ENCODE results near the gene FGFR3.
A peak's percentile ranks its signal among the peaks of the same experiment; 100 is the strongest.

The FGFR3 gene

DNA sequence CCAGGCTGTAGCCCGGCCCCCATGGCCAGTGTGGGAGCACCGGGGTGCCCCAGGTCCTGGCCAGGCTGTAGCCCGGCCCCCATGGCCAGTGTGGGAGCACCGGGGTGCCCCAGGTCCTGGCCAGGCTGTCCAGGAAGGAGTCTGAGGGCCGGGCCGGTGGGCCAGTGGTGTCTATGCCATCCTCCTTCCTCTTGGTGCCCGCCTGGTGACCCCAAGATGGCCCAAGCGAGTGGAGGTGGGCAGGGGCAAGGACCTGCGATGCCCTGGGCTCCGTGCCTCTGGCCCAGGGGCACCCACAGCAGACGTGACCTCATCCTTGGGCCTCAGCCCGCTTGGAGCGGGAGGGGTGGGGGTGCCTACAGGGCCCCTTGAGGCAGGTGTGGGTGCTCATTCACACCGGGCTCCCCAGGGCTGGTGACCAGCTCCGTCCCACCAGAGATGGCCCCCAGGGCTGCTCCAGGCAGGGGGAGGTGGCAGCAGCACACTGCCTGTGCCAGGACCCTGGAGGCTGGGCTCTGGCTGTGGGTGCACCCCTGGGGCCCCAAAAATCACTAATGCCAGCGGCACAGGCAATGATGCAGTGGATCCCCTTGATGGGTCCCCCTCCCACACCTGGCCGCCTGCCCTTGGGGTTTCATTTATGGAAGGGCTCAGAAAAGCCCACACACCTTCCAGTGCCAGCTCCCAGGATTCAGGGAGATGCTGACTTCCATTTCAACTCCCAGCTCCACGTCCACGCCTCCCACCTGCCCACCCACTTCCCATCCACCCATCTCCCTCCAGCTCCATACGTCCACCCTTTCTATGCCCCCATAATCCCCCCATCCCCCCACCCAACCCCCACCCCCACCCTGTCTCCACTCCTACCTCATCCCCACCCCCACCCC is 36.0 kb upstream of the FGFR3 start:
- DNase-seq (ENCODE audit: low read depth) = no peak

- no peak for DNase-seq (ENCODE audit: low read depth)
These were observed 35.3 kb upstream of the FGFR3 start for GRCh38 chr4:1757836-1758235.

DNA sequence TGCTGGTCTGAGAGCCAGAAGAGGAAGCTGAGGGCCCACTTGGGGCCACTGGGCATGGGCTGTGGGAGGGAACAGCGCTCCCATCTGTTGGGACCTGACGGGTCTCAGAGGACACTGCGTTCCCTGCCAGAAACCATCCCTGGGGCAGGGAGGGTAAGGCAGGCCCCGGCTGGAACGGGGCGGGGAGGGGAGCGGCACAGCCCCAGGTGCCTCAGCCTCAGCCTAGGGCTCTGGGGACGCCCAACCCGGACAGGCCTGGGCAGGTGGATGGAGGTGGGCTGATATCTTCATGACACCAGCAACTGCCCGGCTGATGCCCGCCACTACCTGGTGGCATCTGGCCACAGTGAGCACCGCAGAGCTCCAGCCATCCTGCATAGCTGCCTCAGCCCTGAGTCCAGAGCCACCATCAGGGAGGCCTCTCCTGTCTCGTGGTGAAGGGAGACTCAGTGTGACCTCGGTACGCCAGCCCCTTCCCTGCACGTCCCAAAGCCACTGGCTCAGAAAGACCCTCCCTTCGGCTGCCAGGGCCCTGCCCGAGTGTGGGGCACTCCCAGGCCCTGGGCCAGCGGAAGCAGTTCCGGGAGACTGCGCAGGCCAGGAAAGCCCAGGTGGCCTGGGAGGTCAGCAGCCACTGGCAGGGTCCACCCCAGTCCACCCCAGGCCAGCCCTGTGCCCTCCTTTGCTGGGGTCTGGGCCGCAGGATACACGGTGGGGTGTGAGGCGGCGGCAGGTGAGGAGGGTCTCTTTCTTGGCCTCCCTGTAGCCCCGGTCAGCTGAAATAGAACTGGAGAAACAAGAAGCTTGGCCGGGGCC is 34.6 kb upstream of the FGFR3 start:
- no peak for DNase-seq (ENCODE audit: low read depth)

DNA sequence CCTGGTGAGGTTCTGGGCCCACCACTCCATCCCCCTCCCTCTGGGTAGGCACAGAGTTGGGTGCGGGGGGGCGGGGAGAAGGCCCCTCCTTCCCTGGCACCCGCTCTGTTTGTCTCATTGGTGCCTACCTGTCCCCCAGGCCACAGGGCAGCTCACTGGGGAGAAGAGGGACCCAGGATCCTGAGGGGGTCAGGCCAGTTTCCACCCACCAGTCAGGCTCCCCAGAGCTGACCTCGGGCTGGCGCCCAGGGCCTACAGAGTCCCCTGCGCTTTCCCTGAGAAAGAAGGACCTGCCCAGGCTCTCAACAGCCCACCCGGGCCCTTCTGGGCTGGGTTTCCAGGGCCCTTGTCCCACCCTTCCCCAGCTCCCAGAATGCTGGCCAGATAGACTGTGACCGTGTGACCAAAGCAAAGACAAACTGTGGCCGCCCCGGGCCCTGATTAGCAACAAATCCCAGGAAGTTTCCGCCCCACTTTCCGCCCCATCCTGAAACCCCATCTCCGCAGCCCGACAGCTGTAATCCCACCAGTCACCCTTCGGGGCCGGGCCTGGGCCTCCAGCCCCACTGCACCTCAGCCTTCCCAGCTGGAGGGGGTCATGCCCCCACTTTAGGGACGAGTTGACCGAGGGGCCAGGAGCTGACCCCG is 33.8 kb upstream of the FGFR3 start:
- no peak for DNase-seq (ENCODE audit: low read depth)

DNA sequence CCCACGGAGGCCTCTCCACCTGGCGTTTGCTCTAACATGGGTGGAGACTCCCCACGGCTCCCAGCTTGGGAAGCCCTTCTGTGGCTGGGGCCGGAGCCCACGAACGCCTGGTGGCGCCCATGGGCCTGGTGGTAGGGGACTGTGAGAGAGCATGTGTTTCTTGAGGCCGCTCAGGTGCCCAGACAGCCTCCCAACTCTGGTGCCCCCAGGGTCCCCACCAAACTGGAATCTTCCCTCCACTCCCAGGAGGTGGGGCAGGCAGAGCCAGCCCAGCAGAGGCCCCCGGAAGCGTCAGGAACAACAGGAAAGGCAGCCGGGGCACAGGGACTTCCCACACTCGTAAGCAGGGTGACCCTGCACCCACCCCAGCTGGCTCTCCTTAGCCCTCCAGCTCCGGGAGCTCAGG is 33.3 kb upstream of the FGFR3 start:
- no peak for DNase-seq (ENCODE audit: low read depth)

DNA sequence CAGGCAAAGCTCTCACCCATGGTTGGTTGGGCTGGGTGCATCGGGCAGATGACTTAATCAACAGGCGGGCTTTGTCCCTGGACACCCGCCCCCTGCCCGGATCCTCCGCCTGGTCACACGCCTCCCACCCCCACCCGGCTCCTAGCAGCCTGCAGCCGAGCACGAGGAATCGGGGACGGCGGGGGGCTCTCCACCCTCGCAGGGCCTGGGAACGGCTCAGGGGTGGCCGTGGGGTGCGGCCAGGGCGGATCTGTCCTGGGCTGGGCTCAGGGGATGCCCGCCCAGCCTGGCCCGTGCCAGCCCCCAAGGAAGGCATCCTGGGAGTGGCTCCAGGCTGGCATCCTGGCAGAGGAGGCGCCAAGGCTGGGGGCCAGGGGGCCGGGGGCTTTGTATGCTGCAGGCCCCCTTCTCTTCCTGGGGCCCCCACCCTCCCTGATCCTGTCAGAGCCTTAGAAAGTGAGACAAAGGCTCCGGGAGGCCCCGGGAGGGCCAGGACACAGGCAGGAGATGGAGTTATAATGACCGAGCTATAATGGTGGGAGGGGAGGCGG is 32.5 kb upstream of the FGFR3 start:
- DNase-seq (ENCODE audit: low read depth) = no peak

DNA sequence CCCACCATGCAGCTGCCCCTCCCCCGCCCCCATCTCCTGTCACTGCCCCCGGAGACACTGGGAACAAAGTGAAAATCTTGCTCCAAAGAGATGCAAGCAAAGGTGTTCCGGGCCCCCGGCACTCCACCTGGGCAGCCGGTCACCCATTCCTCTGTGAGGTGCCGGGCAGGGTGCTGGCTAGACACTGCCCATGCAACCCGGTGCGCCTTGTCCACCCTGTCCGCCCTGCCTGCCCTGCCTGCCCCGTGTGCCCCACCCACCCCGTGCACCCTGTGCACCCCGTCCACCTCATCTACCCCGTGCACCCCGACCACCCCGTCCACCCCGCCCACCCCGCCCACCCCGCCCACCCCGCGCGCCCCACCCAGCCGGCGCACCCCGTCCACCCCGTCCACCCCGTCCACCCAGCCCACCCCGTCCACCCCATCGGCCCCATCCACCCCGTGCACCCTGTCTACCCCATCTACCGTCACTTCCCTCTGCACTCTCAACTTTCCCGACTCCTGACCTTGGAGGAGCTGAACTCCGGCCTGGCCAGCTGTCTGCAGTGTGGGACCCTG is 31.9 kb upstream of the FGFR3 start:
- no peak for DNase-seq (ENCODE audit: low read depth)

DNA sequence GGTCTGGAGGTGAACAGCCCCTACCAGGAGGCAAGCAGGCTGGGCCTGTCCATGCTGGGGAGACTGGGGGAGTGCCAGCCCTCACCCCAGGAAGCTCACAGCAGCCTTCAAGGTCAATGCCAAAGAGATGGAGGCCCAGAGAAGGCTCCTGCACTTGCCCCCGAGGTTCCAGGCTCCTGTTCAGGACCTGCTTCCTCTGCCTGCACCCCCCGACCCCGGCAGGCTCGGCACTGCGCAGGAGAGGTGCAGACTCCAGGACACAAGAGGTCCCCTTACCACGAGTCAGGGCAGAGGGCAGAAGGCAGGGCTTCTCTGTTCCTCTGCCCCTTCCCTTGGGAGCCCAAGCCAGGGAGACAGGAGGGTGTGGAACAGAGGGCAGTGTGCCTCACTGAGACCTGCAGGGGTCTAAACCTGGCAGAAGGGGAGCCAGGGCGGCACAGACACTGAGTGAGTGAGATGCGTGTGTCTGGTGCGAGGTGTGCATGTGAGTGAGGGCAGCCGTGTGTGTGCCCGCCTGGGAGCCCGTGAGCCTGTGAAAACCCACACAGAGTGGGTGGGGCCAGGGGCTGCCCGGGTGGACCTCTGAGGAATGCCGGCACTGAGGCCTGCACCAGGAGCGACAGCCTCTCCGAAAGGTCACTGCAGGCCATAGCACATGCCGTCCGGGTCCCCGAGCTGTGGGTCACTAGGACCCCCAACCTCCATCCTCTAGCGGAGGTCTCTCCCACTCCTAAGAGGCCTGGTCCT is 30.7 kb upstream of the FGFR3 start:
- no peak for DNase-seq (ENCODE audit: low read depth)

- DNase-seq (ENCODE audit: low read depth) = no peak
These were observed 30.0 kb upstream of the FGFR3 start for GRCh38 chr4:1763070-1763549.

DNA sequence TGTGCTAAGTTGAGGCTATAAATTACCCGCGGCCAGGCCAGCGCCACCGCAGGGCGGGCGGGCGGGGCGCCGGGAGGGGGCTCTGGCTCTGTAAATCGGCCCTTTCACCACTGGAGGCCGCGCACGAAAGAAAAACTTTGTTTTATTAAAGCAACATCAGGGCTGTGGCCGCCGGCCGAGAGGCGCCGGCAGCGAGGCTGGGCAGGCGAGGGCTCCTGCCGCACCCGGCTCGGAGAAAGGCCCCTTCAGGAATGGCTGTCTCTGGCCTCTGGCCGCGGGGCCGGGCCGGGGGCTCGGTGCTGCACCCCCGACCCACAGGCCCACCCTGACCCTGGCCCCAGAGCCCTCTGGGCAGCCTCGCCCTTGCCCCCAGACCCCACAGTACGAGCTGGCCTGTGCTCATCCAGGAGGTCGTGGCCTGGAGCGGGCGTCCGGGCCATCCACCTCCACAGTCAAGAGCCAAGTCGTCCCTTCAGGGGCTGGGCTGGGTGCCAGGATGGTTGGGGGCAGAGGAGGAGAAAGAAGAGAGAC is 29.5 kb upstream of the FGFR3 start:
- peak; percentile 37 for DNase-seq (ENCODE audit: low read depth)

DNA sequence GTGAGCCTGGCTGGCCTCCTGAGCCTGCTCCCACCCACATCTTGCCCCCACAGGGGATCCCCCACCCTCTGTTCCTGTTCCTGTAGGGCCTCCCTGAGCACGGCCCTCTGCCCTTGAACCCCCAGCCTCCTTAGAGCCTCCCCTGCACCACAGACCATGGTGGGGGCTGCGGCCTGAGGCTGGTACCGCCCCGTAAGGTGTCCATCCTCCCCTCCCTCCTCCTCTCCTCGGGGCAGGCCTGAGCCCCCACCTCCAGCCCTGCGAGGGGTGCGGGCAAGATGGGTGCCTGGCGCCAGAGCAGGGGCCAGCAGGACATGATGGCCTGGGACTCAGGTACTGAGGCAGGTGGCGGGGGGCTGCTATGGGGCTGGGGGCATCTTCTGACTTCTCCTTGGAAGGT is 28.4 kb upstream of the FGFR3 start:
- no peak for DNase-seq (ENCODE audit: low read depth)

DNA sequence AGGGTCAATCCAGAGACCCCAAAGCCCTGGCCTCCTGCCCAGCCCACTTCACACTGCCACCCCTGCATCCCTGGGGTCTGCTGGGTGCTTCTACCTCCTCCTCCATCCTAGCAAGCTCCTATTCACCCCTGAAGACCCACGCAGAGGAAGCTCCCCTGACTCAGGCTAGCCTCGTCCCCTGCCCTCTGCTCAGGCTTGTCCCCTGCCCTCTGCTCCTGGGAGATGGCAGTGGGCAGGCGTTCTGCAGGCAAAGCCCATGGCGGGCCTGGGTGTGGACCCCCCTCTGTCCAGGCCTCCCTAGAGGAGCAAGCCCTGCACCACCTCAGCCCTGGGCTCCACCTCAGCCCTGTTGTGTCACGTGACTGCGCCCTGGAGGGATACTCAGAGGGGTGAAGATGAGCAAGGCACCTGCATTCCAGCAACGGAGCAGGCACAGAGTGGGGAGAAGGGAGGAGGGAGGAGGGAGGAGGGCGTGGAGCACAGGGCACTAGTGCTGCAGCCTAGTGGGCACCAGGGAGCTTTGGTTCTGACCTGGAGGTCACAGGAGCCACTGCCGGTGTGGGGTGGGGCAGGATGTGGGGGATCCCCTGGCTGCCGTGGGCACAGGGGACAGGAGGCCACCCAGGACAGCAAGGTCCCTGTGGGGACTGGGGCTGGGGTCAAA is 27.6 kb upstream of the FGFR3 start:
- DNase-seq (ENCODE audit: low read depth) = no peak

GRCh38 chr4:1766106-1767060 is 26.7 kb upstream of the FGFR3 start:
- no peak for DNase-seq (ENCODE audit: low read depth)

DNA sequence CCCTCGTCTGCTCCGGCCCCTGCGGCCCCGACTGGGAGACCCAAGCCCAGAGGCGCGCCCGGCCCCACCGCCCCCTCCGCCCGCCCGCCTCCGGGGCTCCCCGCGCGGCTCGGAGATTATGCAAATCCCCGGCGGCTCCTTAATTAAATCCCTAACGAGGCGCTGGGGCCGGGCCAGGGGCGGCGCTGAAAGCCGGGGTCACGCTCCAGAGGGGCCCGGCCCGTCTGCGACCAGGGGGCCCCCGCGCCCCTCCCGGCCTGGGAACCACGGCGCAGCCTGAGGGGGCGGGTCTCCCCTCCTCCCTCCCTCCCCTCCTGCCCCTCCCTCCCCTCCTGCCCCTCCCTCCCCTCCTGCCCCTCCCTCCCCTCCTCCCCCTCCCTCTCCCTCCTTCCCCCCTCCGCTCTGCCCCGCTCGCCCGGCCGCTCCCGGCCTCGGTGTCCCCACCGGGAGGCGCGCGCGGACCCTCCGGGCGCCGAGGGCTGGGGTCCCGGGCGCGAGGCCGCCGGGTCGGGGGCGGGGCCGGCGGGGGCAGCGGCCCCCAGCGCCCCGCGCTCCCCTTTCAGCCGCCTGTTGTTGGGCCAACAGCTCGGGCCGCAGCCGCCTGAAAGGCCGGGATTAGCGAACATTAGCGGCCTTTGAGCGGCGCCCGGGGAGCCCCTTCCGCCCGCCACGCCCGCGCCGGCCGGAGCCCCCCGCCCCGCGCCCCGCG is 25.9 kb upstream of the FGFR3 start:
- no peak for DNase-seq (ENCODE audit: low read depth)

DNA sequence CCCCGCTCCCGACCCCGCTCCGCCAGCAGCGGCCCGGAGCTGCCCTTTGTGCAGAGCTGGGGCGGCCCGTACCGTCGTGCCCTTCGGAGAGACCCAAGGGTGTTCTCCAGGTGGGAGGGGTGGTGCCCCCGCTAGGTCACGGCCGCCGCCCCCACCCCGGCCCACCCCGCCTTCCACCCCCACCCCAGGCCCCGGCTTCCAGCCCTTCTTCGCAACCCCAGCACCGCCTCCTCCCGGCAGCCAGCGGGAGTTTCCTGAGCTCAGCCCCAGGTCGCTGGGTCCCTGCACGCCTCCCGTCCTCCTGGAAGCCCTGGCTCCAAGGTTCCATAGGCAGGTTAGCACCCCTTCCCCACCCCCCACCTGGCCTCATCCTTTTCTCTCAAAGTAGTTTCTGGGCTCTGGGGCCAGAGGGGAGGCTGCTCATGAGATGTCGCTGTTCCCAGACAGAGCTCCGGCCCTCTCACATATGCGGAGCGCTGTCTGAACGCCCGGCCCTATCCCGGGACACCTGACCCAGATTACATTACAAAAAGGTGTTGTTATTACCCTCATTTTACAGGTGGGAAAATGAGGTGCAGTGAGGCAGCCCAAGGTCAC is 25.2 kb upstream of the FGFR3 start:
- DNase-seq (ENCODE audit: low read depth) = peak; percentile 24

- no peak for DNase-seq (ENCODE audit: low read depth)
These were observed 24.6 kb upstream of the FGFR3 start for GRCh38 chr4:1768367-1769034.

DNA sequence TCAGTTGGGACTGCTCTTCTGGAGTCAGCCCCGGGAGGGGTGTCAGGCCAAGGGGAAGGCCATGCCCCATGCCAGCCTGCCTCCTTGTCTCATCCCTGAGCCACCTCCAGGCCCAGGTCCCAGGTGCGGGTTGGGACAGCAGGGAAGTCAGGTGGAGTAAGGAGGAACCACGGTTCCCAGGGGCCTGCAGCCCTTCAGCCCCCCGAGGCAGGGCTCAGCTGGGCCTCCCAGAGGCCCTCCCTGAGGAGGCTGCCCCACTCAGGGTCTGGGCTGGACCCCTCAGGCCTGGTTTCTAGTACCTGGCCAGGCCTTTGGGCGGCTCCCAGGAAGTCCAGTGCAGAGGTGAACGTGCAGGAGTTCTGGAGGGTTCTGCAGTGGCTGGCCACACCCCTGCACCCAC is 23.4 kb upstream of the FGFR3 start:
- DNase-seq (ENCODE audit: low read depth) = no peak

- no peak for DNase-seq (ENCODE audit: low read depth)
These were observed 22.8 kb upstream of the FGFR3 start for GRCh38 chr4:1770245-1770644.

Measured in amniotic epithelial cell (primary cell).